Thymus (tissue), 11 donors: ENCODE measurements around the gene PMM1. TPM values are rescaled to one million over a fixed set of nuclear protein-coding genes. Genes with fewer than 3 reads are reported as not detected.

ENCODE experiments used
- DNase-seq, 9 donors: peaks; one replicate each; pipeline ENCODE4 v3.0.0-alpha.2; 2013; ENCODE audit warnings: low spot score in 9 of 9, low read depth in 6 of 9, missing footprints in 1 of 9
- H3K27ac ChIP-seq, 2 donors: one replicate each; pipeline ENCODE4 v1.5.1; 2013; ENCODE audit warnings: control low read depth in 1 of 2, low read depth in 1 of 2, low read length in 1 of 2, mild to moderate bottlenecking in 1 of 2, moderate library complexity in 1 of 2
- H3K27me3 ChIP-seq, 2 donors: one replicate each; pipeline ENCODE4 v1.5.1; 2013; ENCODE audit warnings: low read length in 1 of 2; ENCODE audit not compliant: control insufficient read depth in 2 of 2, insufficient read depth in 1 of 2
- H3K36me3 ChIP-seq, 2 donors: one replicate each; pipeline ENCODE4 v1.5.1; 2013; ENCODE audit warnings: low read length in 1 of 2, mild to moderate bottlenecking in 1 of 2, moderate library complexity in 1 of 2; ENCODE audit not compliant: control insufficient read depth in 2 of 2, insufficient read depth in 2 of 2
- H3K4me1 ChIP-seq, 2 donors: one replicate each; pipeline ENCODE4 v1.5.1; 2013; ENCODE audit warnings: low read length in 2 of 2; ENCODE audit not compliant: control insufficient read depth in 2 of 2, insufficient read depth in 2 of 2
- H3K4me3 ChIP-seq, 2 donors: one replicate each; pipeline ENCODE4 v1.5.1; 2013; ENCODE audit warnings: low read length in 2 of 2, control low read depth in 1 of 2, mild to moderate bottlenecking in 1 of 2
- H3K9me3 ChIP-seq, 2 donors: one replicate each; pipeline ENCODE4 v1.5.1; 2013; ENCODE audit warnings: low read length in 1 of 2, mild to moderate bottlenecking in 1 of 2; ENCODE audit not compliant: control insufficient read depth in 2 of 2, insufficient read depth in 1 of 2
- WGBS: extraction: QIAGEN DNeasy Blood & Tissue Kit; methylation state at CpG from one replicate; pipeline ENCODE4 v1.1.7; 2013; 5-methylcytosine and 5-hydroxymethylcytosine counted together
- polyA plus RNA-seq: library from polyadenylated mRNA; stranded (reverse); fragments of 200-250 nt; gene quantifications from one replicate; pipeline ENCODE4 v1.2.3, GENCODE V29; 2013
- total RNA-seq: library from RNA; stranded (reverse); fragments of 120-200 nt; gene quantifications from one replicate; pipeline ENCODE4 v1.2.4, GENCODE V29; 2013
- donor health status: healthy.

Gene PMM1
- total and polyA plus RNA-seq, 2 donors: 9.3 to 51.1 TPM

DNA sequence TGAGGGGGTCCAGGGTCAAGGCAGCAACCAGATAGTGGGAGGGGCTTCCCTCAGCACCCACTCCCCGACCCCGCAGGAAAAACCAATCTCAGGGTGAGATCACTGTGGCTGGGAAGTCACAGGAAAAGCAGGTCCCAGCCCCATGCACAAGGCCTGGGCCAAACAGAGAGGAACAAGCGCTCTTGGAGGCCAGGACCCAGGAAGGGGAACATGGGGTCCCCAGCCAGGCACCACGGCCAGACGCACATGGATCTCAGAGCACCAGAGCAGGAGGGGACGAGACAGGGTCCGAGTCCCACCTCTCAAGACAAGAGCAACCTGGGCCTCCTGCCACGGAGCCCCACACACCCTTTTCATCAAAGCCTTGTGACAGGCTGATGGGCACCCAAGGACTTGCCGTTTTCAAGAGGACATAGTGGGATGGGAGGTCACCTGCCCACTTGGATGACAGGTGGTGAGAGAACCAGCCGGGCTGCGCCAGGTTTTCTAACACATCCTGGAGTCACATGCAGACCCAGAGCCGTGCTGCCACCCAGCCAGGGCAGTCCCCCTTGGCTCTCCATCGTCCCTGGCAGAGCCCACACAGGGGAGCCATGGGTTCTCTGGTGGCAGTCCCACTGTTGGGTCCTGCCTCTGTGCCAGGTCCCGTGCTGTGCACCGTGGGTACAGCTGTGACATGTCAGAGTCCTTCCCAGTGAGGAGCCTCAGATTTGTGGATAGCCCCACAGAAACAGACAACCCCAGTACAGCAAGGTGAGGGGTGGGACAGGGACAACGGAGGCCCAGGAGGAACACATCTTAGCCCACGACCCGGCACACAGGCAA is 58.5 kb downstream of the PMM1 start:
- DNase-seq: no peak
- WGBS: 98% methylated on average over 18 of the region's 18 CpGs

GRCh38 chr22:41528938-41529561 is 60.6 kb downstream of the PMM1 start:
- H3K4me3 ChIP-seq: no peak overlapping the region
- H3K27ac ChIP-seq: no peak overlapping the region
- peaks cover 75 to 83% of the 10 kb centered on the region in 2 donors for H3K36me3 ChIP-seq
- H3K4me1 ChIP-seq: peaks cover 3 to 13% of the 10 kb centered on the region in 2 donors
- 95% methylated on average over 13 of the region's 13 CpGs for WGBS
- no peak for DNase-seq
- H3K27me3 ChIP-seq: no peaks in the 10 kb centered on the region
- no peaks in the 10 kb centered on the region for H3K9me3 ChIP-seq

More for the DNA sequence above, 58.5 kb downstream of the PMM1 start:
- no peaks in the 10 kb centered on the region for H3K27me3 ChIP-seq
- H3K27ac ChIP-seq: no peak overlapping the region
- no peaks in the 10 kb centered on the region for H3K9me3 ChIP-seq
- peaks cover 64 to 75% of the 10 kb centered on the region in 2 donors for H3K36me3 ChIP-seq
- no peaks in the 10 kb centered on the region for H3K4me1 ChIP-seq
- H3K4me3 ChIP-seq: no peak overlapping the region

DNA sequence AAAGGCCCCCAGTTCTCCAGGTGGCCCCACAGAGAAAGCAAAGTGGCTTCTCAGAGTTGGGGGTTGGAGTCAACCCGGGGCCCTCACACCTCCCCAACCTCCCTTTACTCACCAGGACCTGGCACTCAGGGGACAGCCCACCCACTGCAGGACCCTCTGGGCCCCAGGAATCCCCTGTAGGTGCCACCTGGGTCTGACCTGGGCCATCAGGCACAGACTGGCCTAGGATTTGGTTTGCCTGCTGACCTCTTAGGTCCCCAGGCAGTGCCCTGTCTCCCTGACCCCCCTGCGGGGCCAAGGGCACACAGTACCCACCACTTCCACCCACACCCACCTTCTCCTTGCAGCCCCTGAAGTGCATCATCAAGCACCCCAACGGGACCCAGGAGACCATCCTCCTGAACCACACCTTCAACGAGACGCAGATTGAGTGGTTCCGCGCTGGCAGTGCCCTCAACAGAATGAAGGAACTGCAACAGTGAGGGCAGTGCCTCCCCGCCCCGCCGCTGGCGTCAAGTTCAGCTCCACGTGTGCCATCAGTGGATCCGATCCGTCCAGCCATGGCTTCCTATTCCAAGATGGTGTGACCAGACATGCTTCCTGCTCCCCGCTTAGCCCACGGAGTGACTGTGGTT is 61.4 kb downstream of the PMM1 start:
- Histone ChIP-seq H3K27ac (no peak overlapping the region), H3K9me3 (no peaks in the 10 kb centered on the region), H3K36me3 (peaks cover 83 to 89% of the 10 kb centered on the region in 2 donors), H3K4me1 (peaks cover 3 to 13% of the 10 kb centered on the region in 2 donors), H3K27me3 (no peaks in the 10 kb centered on the region), H3K4me3 (no peak overlapping the region)
- WGBS: 95% methylated on average over 16 of the region's 16 CpGs
- no peak for DNase-seq

Other genes with a start within 250 kb of the PMM1 start
- gene TEF, start 207.9 kb downstream of the PMM1 start, total RNA-seq: 5.0 TPM
- gene TEF, start 207.9 kb downstream of the PMM1 start, polyA plus RNA-seq: 5.4 TPM
- gene TOB2, start 143.0 kb downstream of the PMM1 start, total RNA-seq: 15.0 TPM
- 17.3 TPM for gene TOB2, start 143.0 kb downstream of the PMM1 start, polyA plus RNA-seq
- 99.2 TPM for gene PHF5A, start 121.1 kb downstream of the PMM1 start, total RNA-seq
- gene PHF5A, start 121.1 kb downstream of the PMM1 start, polyA plus RNA-seq: 65.7 TPM
- 33.9 TPM for gene ACO2, start 120.7 kb downstream of the PMM1 start, total RNA-seq
- gene ACO2, start 120.7 kb downstream of the PMM1 start, polyA plus RNA-seq: 29.7 TPM
- 10.2 TPM for gene POLR3H, start 45.4 kb downstream of the PMM1 start, total RNA-seq
- 14.9 TPM for gene POLR3H, start 45.4 kb downstream of the PMM1 start, polyA plus RNA-seq
- 0.05 TPM for gene CSDC2, start 28.8 kb downstream of the PMM1 start, total RNA-seq
- 3.0 TPM for gene CSDC2, start 28.8 kb downstream of the PMM1 start, polyA plus RNA-seq
- 11.9 TPM for gene DESI1, start 31.2 kb upstream of the PMM1 start, total RNA-seq
- 14.6 TPM for gene DESI1, start 31.2 kb upstream of the PMM1 start, polyA plus RNA-seq
- gene XRCC6, start 31.5 kb upstream of the PMM1 start, total RNA-seq: 371 TPM
- 126 TPM for gene XRCC6, start 31.5 kb upstream of the PMM1 start, polyA plus RNA-seq
- gene SNU13, start 99.0 kb upstream of the PMM1 start, total RNA-seq: 130 TPM
- gene SNU13, start 99.0 kb upstream of the PMM1 start, polyA plus RNA-seq: 121 TPM
- gene MEI1, start 109.7 kb upstream of the PMM1 start, total RNA-seq: 9.2 TPM
- gene MEI1, start 109.7 kb upstream of the PMM1 start, polyA plus RNA-seq: 14.7 TPM
- 14.4 TPM for gene CCDC134, start 210.8 kb upstream of the PMM1 start, total RNA-seq
- gene CCDC134, start 210.8 kb upstream of the PMM1 start, polyA plus RNA-seq: 1.6 TPM
- 15.8 TPM for gene SREBF2, start 243.3 kb upstream of the PMM1 start, total RNA-seq
- 41.0 TPM for gene SREBF2, start 243.3 kb upstream of the PMM1 start, polyA plus RNA-seq